GM12878 (cell line): ENCODE data around the gene TSSC4. TPM values are rescaled to one million over a fixed set of nuclear protein-coding genes. Genes with fewer than 3 reads are reported as not detected.

Source experiments
- ATAC-seq: fragments of 200-7000 bp; cut with Tn5 transposase; 3 replicates; pipeline ENCODE4 v1.9.1; 2020; ENCODE audit warnings: mild to moderate bottlenecking, moderate library complexity
- BruUV-seq: library from RNA; stranded (reverse); fragments of 400-500 nt; replicated peaks from 2 replicates; lab custom pipeline; 2021; lab: Mats Ljungman, UMichigan
- CTCF ChIA-PET: fragments of 300-600 bp; sonication (Branson Sonifier 250); formaldehyde crosslinking; extraction: SDS; loops from one replicate; lab custom pipeline; 2021; ENCODE audit warnings: inconsistent platforms; lab: Yijun Ruan, JAX
- POLR2A ChIA-PET: fragments of 350-600 bp; formaldehyde crosslinking; extraction: SDS; loops from one replicate; lab custom pipeline; 2021; ENCODE audit warnings: inconsistent platforms; lab: Charles Lee
- RAD21 ChIA-PET: fragments of 300-600 bp; sonication (Branson Sonifier 250); formaldehyde crosslinking; loops from one replicate; lab custom pipeline; 2023; ENCODE audit warnings: antibody characterized with exemption; ENCODE audit not compliant: unreplicated experiment; lab: Charles Lee
- SMC1A ChIA-PET: fragments of 300-600 bp; sonication (Branson Sonifier 250); formaldehyde crosslinking; loops from one replicate; lab custom pipeline; 2023; ENCODE audit not compliant: unreplicated experiment, uncharacterized antibody; lab: Charles Lee
- DNase-seq: peaks from one replicate; pipeline ENCODE4 v3.0.0-alpha.2; 2011; ENCODE audit warnings: low read depth, low spot score
- FAIRE-seq: peaks from 3 replicates; lab custom pipeline; 2011; peaks lifted over from hg19 to GRCh38; lab: Jason Lieb, UNC
- H2AFZ ChIP-seq: 2 replicates; pipeline ENCODE4 v1.6.0; 2011; ENCODE audit warnings: low read depth, low read length, control low read depth; ENCODE audit not compliant: control insufficient read depth
- H3K27ac ChIP-seq: 2 replicates; pipeline ENCODE4 v1.5.1; 2011; ENCODE audit warnings: control low read depth; ENCODE audit not compliant: control insufficient read depth, insufficient read depth
- H3K27me3 ChIP-seq, 2 experiments: replicated peaks in 1 of 2; 2 replicates each; pipeline versions ENCODE4 v1.6.0 to v1.6.1; 2011; ENCODE audit warnings: low read length in 1 of 2; ENCODE audit not compliant: control insufficient read depth in 2 of 2, insufficient read depth in 2 of 2
- H3K36me3 ChIP-seq, 2 experiments: 2 replicates each; pipeline ENCODE4 v1.5.1; 2011; ENCODE audit warnings: low read length in 1 of 2; ENCODE audit not compliant: control insufficient read depth in 2 of 2, insufficient read depth in 2 of 2
- H3K4me1 ChIP-seq: 2 replicates; pipeline ENCODE4 v1.6.1; 2011; ENCODE audit warnings: mild to moderate bottlenecking, low read length, moderate library complexity, mixed read lengths; ENCODE audit not compliant: control insufficient read depth, insufficient read depth
- H3K4me2 ChIP-seq: 2 replicates; pipeline ENCODE4 v1.6.0; 2011; ENCODE audit warnings: control low read depth; ENCODE audit not compliant: control insufficient read depth, insufficient read depth
- H3K4me3 ChIP-seq: fragments of 200-600 bp; sonication (generic); 2 replicates; pipeline ENCODE4 v1.5.1; 2016
- H3K79me2 ChIP-seq: 2 replicates; pipeline ENCODE4 v1.6.0; 2011; ENCODE audit warnings: low read length; ENCODE audit not compliant: control insufficient read depth, insufficient read depth
- H3K9ac ChIP-seq: 2 replicates; pipeline ENCODE4 v1.8.0; 2011; ENCODE audit warnings: low read length, control low read depth, mixed read lengths; ENCODE audit not compliant: control insufficient read depth, insufficient read depth
- H3K9me3 ChIP-seq: replicated peaks from 3 replicates; pipeline ENCODE4 v1.5.1; 2011; ENCODE audit warnings: mild to moderate bottlenecking, low read length; ENCODE audit not compliant: control insufficient read depth, insufficient read depth
- H4K20me1 ChIP-seq: 2 replicates; pipeline ENCODE4 v1.6.0; 2011; ENCODE audit not compliant: control insufficient read depth, insufficient read depth
- BCL11A ChIP-seq: IDR thresholded peaks from 2 replicates; pipeline ENCODE4 v1.6.1; 2011; ENCODE audit warnings: low read depth, low read length
- NFYB ChIP-seq: IDR thresholded peaks from 2 replicates; pipeline ENCODE4 v1.6.1; 2011; ENCODE audit warnings: low read depth, mild to moderate bottlenecking, low read length, improper control_type of control experiment, moderate library complexity; ENCODE audit not compliant: insufficient read depth
- ZNF24 ChIP-seq: fragments of 450-650 bp; IDR thresholded peaks from 2 replicates; pipeline ENCODE4 v1.6.1; 2017; ENCODE audit warnings: antibody characterized with exemption, mild to moderate bottlenecking
- WGBS: methylation state at CpG from one replicate; pipeline ENCODE4 v1.1.6; 2016; ENCODE audit warnings: low lambda C conversion rate; ENCODE audit not compliant: insufficient replicate concordance, insufficient coverage; ENCODE audit errors: missing lambda C conversion rate; 5-methylcytosine and 5-hydroxymethylcytosine counted together
- in situ Hi-C: fragments of 300-500 bp; cut with MboI; formaldehyde crosslinking; loops from 9 replicates; pipeline ENCODE4 v1.14.3; 2018; ENCODE audit warnings: mixed read lengths
- intact Hi-C: fragments of 100-400 bp; cut with micrococcal nuclease; formaldehyde crosslinking; loops from one replicate; pipeline ENCODE4 v1.14.2; 2022; ENCODE audit not compliant: unreplicated experiment
- polyA plus RNA-seq, 11 experiments: library from polyadenylated mRNA; depleted of rRNA in 4 of 11; unstranded in 6 of 11; stranded (reverse) in 5 of 11; fragments of >200 nt; fragmentation: Nextera tagmentation in 4 of 11; fragmentation: Illumina TruSeq in 1 of 11; extraction: Ambion mirVana in 4 of 11; extraction: Trizol in 1 of 11; gene quantifications; 1 replicate in 1 of 11; 2 replicates in 10 of 11; pipeline versions ENCODE4 v1.2.1 to v1.2.3, GENCODE V29; 2011 to 2016; ENCODE audit warnings: inconsistent platforms in 2 of 11, missing spikeins in 2 of 11, low read depth in 1 of 11
- total RNA-seq, 4 experiments: library from RNA; depleted of rRNA in 3 of 4; stranded (reverse); fragments of >200 nt in 3 of 4; fragmentation: Illumina TruSeq in 1 of 4; extraction: Trizol in 1 of 4; gene quantifications; 2 replicates each; pipeline versions ENCODE4 v1.2.1 to v1.2.3, GENCODE V29; 2013 to 2021
- TF ChIP-seq, protein P1 (sequence below): fragments of 450-650 bp; IDR thresholded peaks from 2 replicates; pipeline ENCODE4 v1.6.1; 2014; ENCODE audit warnings: mild to moderate bottlenecking

Gene TSSC4
- total and polyA plus RNA-seq, 10 of the 15 experiments (the other 5 are each of a cell fraction or from before 2014, with no cell fraction given) = 0.69 to 70.1 (median 25.7) TPM

DNA sequence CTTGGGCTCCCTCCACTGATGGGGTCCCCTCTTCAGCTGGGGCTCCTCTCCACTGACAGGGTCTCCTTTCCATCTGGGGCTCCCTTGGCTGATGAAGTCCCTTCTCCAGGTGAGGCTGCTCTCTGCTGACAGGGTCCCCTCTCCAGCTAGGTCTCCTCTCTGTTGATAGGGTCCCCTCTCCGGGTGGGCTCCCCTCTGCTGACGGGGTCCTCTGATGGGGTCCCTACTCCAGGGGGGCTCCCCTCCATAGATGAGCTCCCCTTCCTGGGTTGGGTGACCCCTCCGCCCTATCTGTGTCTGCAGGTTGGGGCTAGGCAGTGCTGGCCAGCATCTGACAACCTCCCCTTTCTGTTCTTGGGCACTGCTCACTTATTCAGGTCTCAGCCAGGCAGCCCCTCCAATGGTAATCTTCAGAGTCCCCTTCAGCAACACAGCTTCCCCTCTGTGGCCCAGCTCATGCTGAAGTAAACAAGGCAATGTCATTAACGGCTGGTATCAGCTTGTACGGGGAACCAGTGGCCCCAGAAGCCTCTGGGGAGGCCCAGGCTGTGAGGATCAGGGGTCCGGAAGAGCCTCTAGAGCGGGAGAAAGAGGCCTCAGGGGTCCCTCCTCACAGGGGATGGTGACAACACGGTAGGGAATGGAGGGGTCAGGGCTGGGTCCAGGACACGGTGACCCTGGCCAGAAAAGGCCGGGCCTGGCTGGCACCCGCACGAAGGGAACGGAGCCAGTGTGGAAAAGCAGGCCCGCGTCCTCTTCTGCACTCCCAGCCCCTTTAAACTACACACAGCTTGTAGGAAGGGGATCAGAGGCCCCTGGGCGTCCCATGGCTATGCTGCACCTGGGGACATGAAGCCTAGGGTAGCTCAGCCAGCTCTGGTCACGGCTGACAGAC lies 33.0 kb upstream of the TSSC4 start:
- TF ChIP-seq ZNF24 = no peak
- TF ChIP-seq, protein P1, sequence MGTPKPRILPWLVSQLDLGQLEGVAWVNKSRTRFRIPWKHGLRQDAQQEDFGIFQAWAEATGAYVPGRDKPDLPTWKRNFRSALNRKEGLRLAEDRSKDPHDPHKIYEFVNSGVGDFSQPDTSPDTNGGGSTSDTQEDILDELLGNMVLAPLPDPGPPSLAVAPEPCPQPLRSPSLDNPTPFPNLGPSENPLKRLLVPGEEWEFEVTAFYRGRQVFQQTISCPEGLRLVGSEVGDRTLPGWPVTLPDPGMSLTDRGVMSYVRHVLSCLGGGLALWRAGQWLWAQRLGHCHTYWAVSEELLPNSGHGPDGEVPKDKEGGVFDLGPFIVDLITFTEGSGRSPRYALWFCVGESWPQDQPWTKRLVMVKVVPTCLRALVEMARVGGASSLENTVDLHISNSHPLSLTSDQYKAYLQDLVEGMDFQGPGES = no peak
- TF ChIP-seq BCL11A = no peak
- TF ChIP-seq NFYB = no peak
- FAIRE-seq (no peak), ATAC-seq (no peak), DNase-seq (no peak)
- BruUV-seq = no TSS peak
- H3K36me3 ChIP-seq = no peaks in the 10 kb centered on the region
- ChIA-PET POLR2A (interaction anchor here (1.4 kb wide), 1 partner anchor 10 kb away, joined by 5 read pairs; the partner anchor contains the start of gene CD81), RAD21 (no interaction called here), SMC1A (interaction anchor here (1.1 kb wide), 1 partner anchor 10 kb away, joined by 5 read pairs; the partner anchor contains the start of gene CD81), CTCF (interaction anchor here (2.0 kb wide), 1 partner anchor 63 kb away, joined by 8 read pairs; no protein-coding TSS in a partner anchor)
- 42% methylated on average over 17 of the region's 17 CpGs for WGBS
- H3K27ac ChIP-seq = no peak overlapping the region
- H3K9ac ChIP-seq = no peak overlapping the region
- H3K4me1 ChIP-seq = no peaks in the 10 kb centered on the region
- no peaks in the 10 kb centered on the region for H3K9me3 ChIP-seq
- no peaks in the 10 kb centered on the region; a peak in 2 of 4 replicates for H3K27me3 ChIP-seq
- H3K79me2 ChIP-seq = no peaks in the 10 kb centered on the region
- no peak overlapping the region for H3K4me3 ChIP-seq
- in situ Hi-C loops (no loop called here), intact Hi-C loops (no loop called here)
- no peak overlapping the region for H3K4me2 ChIP-seq
- no peaks in the 10 kb centered on the region for H4K20me1 ChIP-seq
- no peak overlapping the region for H2AFZ ChIP-seq
